Common myeloid progenitor, CD34-positive (primary cell): Measurements from ENCODE around the gene TOP1.

ENCODE experiments used
- CTCF ChIA-PET: fragments of 350-600 bp; sonication (Branson Sonifier 250); formaldehyde crosslinking; loops from one replicate; lab custom pipeline; 2021; ENCODE audit warnings: antibody characterized with exemption; lab: Charles Lee
- POLR2A ChIA-PET: fragments of 350-600 bp; sonication (Branson Sonifier 250); formaldehyde crosslinking; loops from one replicate; lab custom pipeline; 2021; ENCODE audit warnings: antibody characterized with exemption; lab: Charles Lee
- DNase-seq, 3 donors: peaks; one replicate each; pipeline versions ENCODE4 v3.0.0 to v3.0.0-alpha.2; 2013
- H3K27ac ChIP-seq, 2 experiments: 1 replicate in 1 of 2; 2 replicates in 1 of 2; pipeline ENCODE4 v1.7.0; 2013; ENCODE audit warnings: inconsistent platforms in 2 of 2, low read length in 2 of 2, mild to moderate bottlenecking in 2 of 2, low read depth in 1 of 2, moderate library complexity in 1 of 2; ENCODE audit not compliant: severe bottlenecking in 2 of 2, insufficient read depth in 1 of 2, poor library complexity in 1 of 2
- H3K27me3 ChIP-seq, 5 experiments: replicated peaks in 2 of 5; 1 replicate in 3 of 5; 2 replicates in 2 of 5; pipeline versions ENCODE4 v1.6.1 to v1.7.0; 2013; ENCODE audit warnings: low read length in 4 of 5, mild to moderate bottlenecking in 2 of 5, moderate library complexity in 2 of 5, inconsistent platforms in 1 of 5; ENCODE audit not compliant: insufficient read depth in 5 of 5, control insufficient read depth in 4 of 5
- H3K36me3 ChIP-seq, 4 experiments: 1 replicate in 2 of 4; 2 replicates in 2 of 4; pipeline versions ENCODE4 v1.6.1 to v1.7.0; 2013; ENCODE audit warnings: low read length in 3 of 4, control low read depth in 1 of 4, mild to moderate bottlenecking in 1 of 4; ENCODE audit not compliant: control insufficient read depth in 4 of 4, insufficient read depth in 4 of 4
- H3K4me1 ChIP-seq, 4 experiments: 1 replicate in 3 of 4; 2 replicates in 1 of 4; pipeline versions ENCODE4 v1.6.1 to v1.7.1; 2013; ENCODE audit warnings: low read length in 3 of 4, mild to moderate bottlenecking in 3 of 4, control low read depth in 1 of 4, inconsistent platforms in 1 of 4, moderate library complexity in 1 of 4; ENCODE audit not compliant: control insufficient read depth in 4 of 4, insufficient read depth in 4 of 4; ENCODE audit errors: control extremely low read depth in 1 of 4
- H3K4me3 ChIP-seq, 7 experiments: 1 replicate in 4 of 7; 2 replicates in 3 of 7; pipeline versions ENCODE4 v1.5.1 to v1.7.0; 2013; ENCODE audit warnings: mild to moderate bottlenecking in 7 of 7, low read length in 6 of 7, moderate library complexity in 6 of 7, inconsistent platforms in 2 of 7, low read depth in 2 of 7, control low read depth in 1 of 7; ENCODE audit not compliant: insufficient read depth in 4 of 7, control insufficient read depth in 1 of 7; ENCODE audit errors: extremely low read depth in 1 of 7
- H3K9me3 ChIP-seq, 5 experiments: 1 replicate in 4 of 5; 2 replicates in 1 of 5; pipeline versions ENCODE4 v1.6.1 to v1.7.1; 2013; ENCODE audit warnings: low read length in 4 of 5, mild to moderate bottlenecking in 2 of 5, inconsistent platforms in 1 of 5, low read depth in 1 of 5, moderate library complexity in 1 of 5; ENCODE audit not compliant: control insufficient read depth in 4 of 5, insufficient read depth in 2 of 5; ENCODE audit errors: control extremely low read depth in 1 of 5
- WGBS: methylation state at CpG from one replicate; pipeline ENCODE4 v1.1.5; 2013; ENCODE audit not compliant: insufficient coverage; 5-methylcytosine and 5-hydroxymethylcytosine counted together

The TOP1 gene

GRCh38 chr20:41135187-41135887 lies 106.7 kb downstream of the TOP1 start:
- H3K36me3 ChIP-seq, result no peaks in the 10 kb centered on the region
- DNase-seq, result peak; percentile 40 to 68 (median 64)
- CTCF ChIA-PET, result interaction anchor here (0.8 to 6.8 kb wide), 28 partner anchors 10 to 393 kb away, joined by 3 to 56 read pairs (median 4); partner anchors contain the start of gene LPIN3
- peaks cover 0 to 23% (median 8%) of the 10 kb centered on the region in 5 experiments for H3K27me3 ChIP-seq
- WGBS, result 43% methylated on average over 12 of the region's 13 CpGs
- POLR2A ChIA-PET, result interaction anchor here (0.5 to 0.7 kb wide), 2 partner anchors 14 to 22 kb away, joined by 3 to 9 read pairs; no protein-coding TSS in a partner anchor
- H3K4me1 ChIP-seq, result peaks cover 9 to 33% (median 31%) of the 10 kb centered on the region in 4 experiments
- H3K4me3 ChIP-seq, result no peak overlapping the region
- H3K9me3 ChIP-seq, result no peaks in the 10 kb centered on the region
- no peak overlapping the region for H3K27ac ChIP-seq

GRCh38 chr20:41135888-41136679 lies 107.5 kb downstream of the TOP1 start:
- H3K27ac ChIP-seq, result no peak overlapping the region
- DNase-seq, result no peak
- 32% methylated on average over 23 of the region's 23 CpGs for WGBS
- H3K4me3 ChIP-seq, result peak overlapping the region; percentile 62 to 85 (median 75)
- H3K4me1 ChIP-seq, result peaks cover 9 to 33% (median 31%) of the 10 kb centered on the region in 4 experiments
- CTCF ChIA-PET, result interaction anchor here (0.8 to 6.8 kb wide), 22 partner anchors 9 to 275 kb away, joined by 3 to 56 read pairs (median 5); partner anchors contain the start of gene LPIN3
- no peaks in the 10 kb centered on the region for H3K9me3 ChIP-seq
- POLR2A ChIA-PET, result interaction anchor here (0.5 kb wide), 1 partner anchor 15 kb away, joined by 9 read pairs; no protein-coding TSS in a partner anchor
- H3K27me3 ChIP-seq, result peaks cover 0 to 28% (median 11%) of the 10 kb centered on the region in 5 experiments
- H3K36me3 ChIP-seq, result no peaks in the 10 kb centered on the region

- H3K27me3 ChIP-seq, result peaks cover 0 to 33% (median 11%) of the 10 kb centered on the region in 5 experiments
- peaks cover 9 to 33% (median 31%) of the 10 kb centered on the region in 4 experiments for H3K4me1 ChIP-seq
- DNase-seq, result peak; percentile 62 to 72 (median 67)
- peak within 1 kb of the TSS; percentile 62 to 85 (median 75) for H3K4me3 ChIP-seq
- H3K9me3 ChIP-seq, result no peaks in the 10 kb centered on the region
- ChIA-PET CTCF (interaction anchor here (1.2 to 6.8 kb wide), 14 partner anchors 9 to 274 kb away, joined by 3 to 56 read pairs (median 8); partner anchors contain the start of gene LPIN3), POLR2A (no interaction called here)
- no peaks in the 10 kb centered on the region for H3K36me3 ChIP-seq
- H3K27ac ChIP-seq, result peak within 1 kb of the TSS in 1 of 2 experiments; percentile 29
- under 1% methylated on average over 111 of the region's 121 CpGs for WGBS
Observed at GRCh38 chr20:41136680-41137613, 108.3 kb downstream of the TOP1 start, which contains the start of gene PLCG1. TSS of gene PLCG1 (plus strand) at chr20:41137543. CDS start at chr20:41137642, 99 bp downstream.

GRCh38 chr20:41137614-41138474 lies 109.2 kb downstream of the TOP1 start:
- peak in 2 of 3 donors; percentile 57 to 65 for DNase-seq
- Histone ChIP-seq H3K4me3 (peak overlapping the region; percentile 50 to 85 (median 75)), H3K27ac (peak overlapping the region in 1 of 2 experiments; percentile 29), H3K9me3 (no peaks in the 10 kb centered on the region), H3K36me3 (no peaks in the 10 kb centered on the region), H3K27me3 (peaks cover 0 to 38% (median 11%) of the 10 kb centered on the region in 5 experiments), H3K4me1 (peaks cover 9 to 36% (median 33%) of the 10 kb centered on the region in 4 experiments)
- 1% methylated on average over 58 of the region's 66 CpGs for WGBS
- ChIA-PET POLR2A (no interaction called here), CTCF (interaction anchor here (1.2 to 4.5 kb wide), 6 partner anchors 8 to 202 kb away, joined by 3 to 41 read pairs (median 5); no protein-coding TSS in a partner anchor)

- Histone ChIP-seq H3K27ac (peak overlapping the region in 1 of 2 experiments; percentile 29), H3K36me3 (no peaks in the 10 kb centered on the region), H3K27me3 (peaks cover 0 to 38% (median 15%) of the 10 kb centered on the region in 5 experiments), H3K9me3 (no peaks in the 10 kb centered on the region), H3K4me1 (peaks cover 9 to 42% (median 39%) of the 10 kb centered on the region in 4 experiments), H3K4me3 (peak overlapping the region in 5 of 7 experiments; percentile 2 to 85 (median 75))
- 69% methylated on average over 4 of the region's 12 CpGs for WGBS
- ChIA-PET CTCF (interaction anchor here (1.1 to 1.6 kb wide), 6 partner anchors 11 to 201 kb away, joined by 3 to 8 read pairs (median 3); no protein-coding TSS in a partner anchor), POLR2A (no interaction called here)
- DNase-seq, result peak in 2 of 3 donors; percentile 56 to 69
Observed at GRCh38 chr20:41138475-41139226, 110.0 kb downstream of the TOP1 start.
